ENCODE data around the gene ACSS2. TPM values are rescaled to one million over a fixed set of nuclear protein-coding genes. Genes with fewer than 3 reads are reported as not detected.

ACSS2 gene
- total and polyA plus RNA-seq, 8 donors, result 50.4 to 152 (median 58.7) TPM

- ATAC-seq, result no peak
- TF ChIP-seq CTCF (IDR thresholded peaks at IDR 0.05), result no peak
- peak in 1 of 4 donors; percentile 41 for DNase-seq
- intact Hi-C loops (cut with DNase I), result no loop called here
- Histone ChIP-seq H3K27me3 (no peaks in the 10 kb centered on the region), H3K36me3 (no peaks in the 10 kb centered on the region), H3K4me1 (no peaks in the 10 kb centered on the region), H3K4me3 (no peak overlapping the region), H3K9me3 (no peaks in the 10 kb centered on the region), H3K27ac (no peak overlapping the region)
Observed at GRCh38 chr20:34968042-34968775, 91.8 kb downstream of the ACSS2 start.

DNA sequence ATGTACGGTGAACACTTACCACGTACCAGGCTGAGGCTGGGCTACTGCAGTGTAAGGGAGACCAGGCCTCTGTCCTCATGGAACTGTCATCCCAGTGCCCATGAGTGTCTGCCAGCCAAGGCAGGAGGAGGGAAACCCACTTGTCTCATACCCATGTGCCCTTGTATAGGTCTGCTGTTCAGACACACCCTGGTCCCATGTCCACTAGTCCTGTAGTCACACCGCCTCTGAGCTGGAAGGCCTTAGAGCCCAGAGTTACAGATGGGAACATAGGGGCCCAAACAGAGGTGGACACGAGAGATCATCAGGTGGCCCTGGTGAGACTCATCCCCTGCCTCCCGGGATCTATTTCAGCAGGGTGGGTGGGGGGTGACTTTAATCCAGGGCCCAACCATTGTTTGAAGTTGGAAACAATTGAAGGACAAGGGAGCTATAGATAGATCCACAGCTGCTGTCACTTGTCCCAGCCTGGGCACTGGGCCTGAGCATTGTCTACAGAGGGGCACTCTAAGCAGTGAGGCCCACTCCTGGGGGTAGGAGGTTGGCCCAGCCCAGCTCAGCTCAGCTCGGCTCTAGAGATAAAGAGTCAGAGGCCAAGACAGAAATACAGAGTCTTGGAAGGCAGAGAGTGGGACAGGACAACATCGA, 93.9 kb downstream of the ACSS2 start:
- DNase-seq (peak in 1 of 4 donors; percentile 23), ATAC-seq (no peak)
- no peak for TF ChIP-seq CTCF (IDR thresholded peaks at IDR 0.05)
- Histone ChIP-seq H3K4me3 (no peak overlapping the region), H3K27ac (no peak overlapping the region), H3K36me3 (no peaks in the 10 kb centered on the region), H3K9me3 (no peaks in the 10 kb centered on the region), H3K27me3 (no peaks in the 10 kb centered on the region), H3K4me1 (no peaks in the 10 kb centered on the region)
- intact Hi-C loops (cut with DNase I), result no loop called here

- ATAC-seq (no peak), DNase-seq (peak in 1 of 4 donors; percentile 11)
- Histone ChIP-seq H3K9me3 (no peaks in the 10 kb centered on the region), H3K27me3 (no peaks in the 10 kb centered on the region), H3K36me3 (no peaks in the 10 kb centered on the region), H3K4me1 (no peaks in the 10 kb centered on the region), H3K4me3 (no peak overlapping the region), H3K27ac (no peak overlapping the region)
- no peak for TF ChIP-seq CTCF (IDR thresholded peaks at IDR 0.05)
- intact Hi-C loops (cut with DNase I), result no loop called here
Observed at GRCh38 chr20:34970846-34971560, 94.6 kb downstream of the ACSS2 start.

DNA sequence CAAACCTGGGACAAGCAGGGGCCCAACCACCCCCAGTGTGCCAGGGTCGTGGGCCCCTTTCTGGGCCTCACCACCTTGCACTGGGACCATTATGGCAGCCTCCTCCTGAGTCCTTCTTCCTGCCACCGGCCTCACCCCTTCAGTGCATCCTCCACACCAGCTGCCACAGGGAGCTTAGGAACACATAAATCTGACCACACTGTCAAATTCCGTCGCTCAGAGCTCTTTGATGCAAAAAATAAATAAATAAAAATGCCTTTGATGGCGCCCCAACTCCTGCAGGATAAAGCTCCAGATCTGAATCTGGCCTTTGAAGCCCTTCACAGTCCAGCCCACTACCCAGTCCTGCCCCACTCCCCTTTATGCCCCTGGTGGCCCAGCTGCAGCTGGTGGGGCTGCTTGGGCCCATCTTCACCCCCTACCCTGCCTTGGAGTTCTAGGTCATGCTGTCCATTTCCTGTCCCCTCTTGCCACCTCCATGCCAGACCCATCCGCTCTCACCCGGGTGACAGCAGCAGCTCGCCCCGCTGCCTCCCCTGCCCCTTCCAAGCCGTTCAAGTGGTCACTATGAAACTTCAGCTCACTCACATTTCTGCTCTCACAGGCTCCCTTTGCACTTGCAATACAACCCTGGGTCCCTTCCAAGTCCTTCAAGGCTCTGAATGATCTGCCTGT, 95.3 kb downstream of the ACSS2 start:
- no peak for ATAC-seq

More for the DNA sequence above, 95.3 kb downstream of the ACSS2 start:
- TF ChIP-seq CTCF (IDR thresholded peaks at IDR 0.05), result no peak
- no peak overlapping the region for H3K4me3 ChIP-seq
- no peaks in the 10 kb centered on the region for H3K36me3 ChIP-seq
- no peak overlapping the region for H3K27ac ChIP-seq
- peak in 1 of 4 donors; percentile 40 for DNase-seq
- H3K27me3 ChIP-seq, result no peaks in the 10 kb centered on the region
- intact Hi-C loops (cut with DNase I), result no loop called here
- H3K4me1 ChIP-seq, result no peaks in the 10 kb centered on the region
- H3K9me3 ChIP-seq, result no peaks in the 10 kb centered on the region

All from left lung (tissue), 10 donors.